GM21367 (cell line): ENCODE data around the gene PLA2G4F.

Experiments used
- ATAC-seq: cut with Tn5 transposase; IDR thresholded peaks from one replicate; pipeline ENCODE4 v1.9.1; 2021; ENCODE audit not compliant: unreplicated experiment

PLA2G4F gene

GRCh38 chr15:42156243-42156922 lies at the start of gene PLA2G4F:
Gene PLA2G4F (minus strand): TSS chr15:42156636. CDS start chr15:42156549, 87 bp downstream.
- no peak for ATAC-seq

GRCh38 chr15:42203891-42204290 lies 47.5 kb upstream of the PLA2G4F start:
- no peak for ATAC-seq

GRCh38 chr15:42202653-42203052 lies 46.2 kb upstream of the PLA2G4F start:
- ATAC-seq: no peak

- no peak for ATAC-seq
Observed at GRCh38 chr15:42201801-42202200, 45.4 kb upstream of the PLA2G4F start.

GRCh38 chr15:42199126-42199525 lies 42.7 kb upstream of the PLA2G4F start:
- no peak for ATAC-seq

GRCh38 chr15:42198516-42198915 lies 42.1 kb upstream of the PLA2G4F start:
- ATAC-seq: no peak

GRCh38 chr15:42194513-42194912 lies 38.1 kb upstream of the PLA2G4F start:
- no peak for ATAC-seq

- no peak for ATAC-seq
Observed at GRCh38 chr15:42193383-42193782, 36.9 kb upstream of the PLA2G4F start.

- no peak for ATAC-seq
Observed at GRCh38 chr15:42191610-42192346, 35.3 kb upstream of the PLA2G4F start.

GRCh38 chr15:42190370-42190769 lies 33.9 kb upstream of the PLA2G4F start:
- no peak for ATAC-seq

GRCh38 chr15:42185801-42186200 lies 29.4 kb upstream of the PLA2G4F start:
- ATAC-seq: no peak

GRCh38 chr15:42184736-42185135 lies 28.3 kb upstream of the PLA2G4F start:
- ATAC-seq: no peak

GRCh38 chr15:42184296-42184695 lies 27.9 kb upstream of the PLA2G4F start:
- ATAC-seq: no peak

GRCh38 chr15:42182961-42183360 lies 26.5 kb upstream of the PLA2G4F start:
- no peak for ATAC-seq

GRCh38 chr15:42182328-42182886 lies 26.0 kb upstream of the PLA2G4F start:
- ATAC-seq: no peak

- no peak for ATAC-seq
Observed at GRCh38 chr15:42178056-42178455, 21.6 kb upstream of the PLA2G4F start.

GRCh38 chr15:42175671-42176070 lies 19.2 kb upstream of the PLA2G4F start:
- no peak for ATAC-seq

- ATAC-seq: no peak
Observed at GRCh38 chr15:42172475-42172874, 16.0 kb upstream of the PLA2G4F start.

- no peak for ATAC-seq
Observed at GRCh38 chr15:42171795-42172194, 15.4 kb upstream of the PLA2G4F start.

- no peak for ATAC-seq
Observed at GRCh38 chr15:42171122-42171521, 14.7 kb upstream of the PLA2G4F start.

- ATAC-seq: no peak
Observed at GRCh38 chr15:42166225-42166940, 9.9 kb upstream of the PLA2G4F start.

GRCh38 chr15:42165106-42165505 lies 8.7 kb upstream of the PLA2G4F start:
- no peak for ATAC-seq
